K562 (cell line): Measurements from ENCODE around the gene GEMIN4. TPM values are rescaled to one million over a fixed set of nuclear protein-coding genes. Genes with fewer than 3 reads are reported as not detected.

Experiments
- ATAC-seq: fragments of 200-7000 bp; cut with Tn5 transposase; 3 replicates; pipeline ENCODE4 v1.9.1; 2020; ENCODE audit warnings: moderate library complexity
- BruUV-seq: library from RNA; stranded (reverse); fragments of 400-500 nt; replicated peaks from 2 replicates; lab custom pipeline; 2021; lab: Mats Ljungman, UMichigan
- CTCF ChIA-PET: fragments of 300-600 bp; formaldehyde crosslinking; extraction: SDS; loops from one replicate; lab custom pipeline; 2021; ENCODE audit warnings: low intra/inter-chr PET ratio; lab: Yijun Ruan, JAX
- POLR2A ChIA-PET: fragments of 300-600, 350-650 bp; sonication (Branson Sonifier 250); formaldehyde crosslinking; extraction: SDS; loops from one replicate; lab custom pipeline; 2021; ENCODE audit warnings: antibody characterized with exemption, inconsistent platforms; lab: Yijun Ruan, JAX
- DNase-seq, 4 experiments: peaks; one replicate each; pipeline versions ENCODE4 v3.0.0 to v3.0.0-alpha.2; 2011 to 2018; ENCODE audit warnings: low spot score in 3 of 4, mixed read lengths in 3 of 4; ENCODE audit errors: extremely low read depth in 1 of 4
- FAIRE-seq: peaks from 2 replicates; lab custom pipeline; 2011; peaks lifted over from hg19 to GRCh38; lab: Jason Lieb, UNC
- H2AFZ ChIP-seq: 2 replicates; pipeline ENCODE4 v1.6.0; 2011; ENCODE audit warnings: low read depth, low read length, control low read depth, inconsistent platforms
- H3K27ac ChIP-seq: fragments of 200-600 bp; 3 replicates; pipeline ENCODE4 v1.8.0; 2011; ENCODE audit warnings: low read depth, mild to moderate bottlenecking, control low read depth, inconsistent platforms, low read length, moderate library complexity, mixed read lengths; ENCODE audit errors: extremely low read depth
- H3K27me3 ChIP-seq, 2 experiments: fragments of 300-600 bp in 1 of 2; 2 replicates in 1 of 2; 3 replicates in 1 of 2; pipeline versions ENCODE4 v1.6.0 to v1.8.0; 2011; ENCODE audit warnings: inconsistent platforms in 2 of 2, low read length in 2 of 2, mild to moderate bottlenecking in 1 of 2, mixed read lengths in 1 of 2, moderate library complexity in 1 of 2; ENCODE audit not compliant: control insufficient read depth in 2 of 2, insufficient read depth in 2 of 2
- H3K36me3 ChIP-seq: fragments of 300-600 bp; 3 replicates; pipeline ENCODE4 v1.8.0; 2011; ENCODE audit warnings: mild to moderate bottlenecking, low read length, inconsistent platforms; ENCODE audit not compliant: control insufficient read depth, insufficient read depth
- H3K4me1 ChIP-seq, 2 experiments: fragments of 200-600 bp in 1 of 2; replicated peaks in 1 of 2; 2 replicates in 1 of 2; 3 replicates in 1 of 2; pipeline versions ENCODE4 v1.5.1 to v1.8.0; 2011; ENCODE audit warnings: inconsistent platforms in 2 of 2, low read length in 2 of 2, mild to moderate bottlenecking in 1 of 2, mixed read lengths in 1 of 2, moderate library complexity in 1 of 2; ENCODE audit not compliant: control insufficient read depth in 2 of 2, insufficient read depth in 2 of 2
- H3K4me2 ChIP-seq: 2 replicates; pipeline ENCODE4 v1.6.1; 2011; ENCODE audit warnings: low read length, control low read depth, inconsistent platforms, mixed read lengths; ENCODE audit not compliant: insufficient read depth
- H3K4me3 ChIP-seq: fragments of 200-600 bp; sonication (generic), shearing (Covaris generic); 2 replicates; pipeline ENCODE4 v1.5.1; 2016; ENCODE audit warnings: control low read depth, inconsistent platforms
- H3K79me2 ChIP-seq: fragments of 200-600 bp; 3 replicates; pipeline ENCODE4 v1.8.0; 2011; ENCODE audit warnings: low read length, inconsistent platforms; ENCODE audit not compliant: control insufficient read depth, insufficient read depth
- H3K9ac ChIP-seq, 2 experiments: 2 replicates each; pipeline versions ENCODE4 v1.6.0 to v1.6.1; 2011; ENCODE audit warnings: low read depth in 2 of 2, low read length in 2 of 2, control low read depth in 1 of 2, inconsistent platforms in 1 of 2, mild to moderate bottlenecking in 1 of 2, mixed read lengths in 1 of 2; ENCODE audit not compliant: insufficient read depth in 1 of 2
- H3K9me1 ChIP-seq: one replicate; pipeline ENCODE4 v1.6.0; 2011; ENCODE audit warnings: inconsistent platforms, mild to moderate bottlenecking, low read length, moderate library complexity; ENCODE audit not compliant: control insufficient read depth, insufficient read depth
- H3K9me3 ChIP-seq: replicated peaks from 2 replicates; pipeline ENCODE4 v1.5.1; 2011; ENCODE audit warnings: low read depth, low read length, inconsistent platforms; ENCODE audit not compliant: control insufficient read depth, insufficient read depth
- H4K20me1 ChIP-seq: replicated peaks from 2 replicates; pipeline ENCODE4 v1.6.1; 2011; ENCODE audit warnings: low read length, inconsistent platforms, mixed read lengths; ENCODE audit not compliant: control insufficient read depth, insufficient read depth
- BHLHE40 ChIP-seq: IDR thresholded peaks from 2 replicates; pipeline ENCODE4 v1.6.1; 2011; ENCODE audit warnings: low read length, improper control_type of control experiment
- C11orf30 ChIP-seq: fragments of 450-650 bp; IDR thresholded peaks from 2 replicates; pipeline ENCODE4 v1.6.1; 2016; ENCODE audit warnings: low read depth, mild to moderate bottlenecking
- CBX8 ChIP-seq: fragments of 200-600 bp; sonication (generic); IDR thresholded peaks from 2 replicates; pipeline ENCODE4 v1.6.1; 2012; ENCODE audit warnings: borderline replicate concordance, mixed run types, low read depth, mild to moderate bottlenecking, moderate library complexity, mixed read lengths, low read length, control low read depth, inconsistent platforms; ENCODE audit not compliant: poor library complexity, severe bottlenecking; ENCODE audit errors: extremely low read depth
- CCNT2 ChIP-seq: IDR thresholded peaks from 2 replicates; pipeline ENCODE4 v1.6.1; 2011; ENCODE audit warnings: borderline replicate concordance, low read depth, mild to moderate bottlenecking, moderate library complexity, mixed read lengths, low read length; ENCODE audit not compliant: insufficient read length; ENCODE audit errors: extremely low read depth
- ESRRA ChIP-seq: fragments of 450-650 bp; IDR thresholded peaks from 2 replicates; pipeline ENCODE4 v1.6.1; 2014; ENCODE audit warnings: low read depth, mild to moderate bottlenecking, moderate library complexity, borderline replicate concordance
- MAFF ChIP-seq: IDR thresholded peaks from 2 replicates; pipeline ENCODE4 v1.6.1; 2012; ENCODE audit warnings: low read length, improper control_type of control experiment
- MAFG ChIP-seq: fragments of 450-650 bp; conservative IDR thresholded peaks from 2 replicates; pipeline ENCODE4 v1.6.1; 2016; ENCODE audit warnings: missing genetic modification characterization, missing compliant biosample characterization
- MAFK ChIP-seq: IDR thresholded peaks from 2 replicates; pipeline ENCODE4 v1.6.1; 2011; ENCODE audit warnings: low read length, improper control_type of control experiment
- PKNOX1 ChIP-seq: fragments of 450-650 bp; IDR thresholded peaks from 2 replicates; pipeline ENCODE4 v1.6.1; 2016
- PTRF ChIP-seq: fragments of 450-650 bp; IDR thresholded peaks from 2 replicates; pipeline ENCODE4 v1.6.1; 2016; ENCODE audit warnings: mild to moderate bottlenecking, missing genetic modification characterization, missing compliant biosample characterization
- SMARCC2 ChIP-seq: fragments of 450-650 bp; IDR thresholded peaks from 2 replicates; pipeline ENCODE4 v1.6.1; 2017; ENCODE audit warnings: antibody characterized with exemption, moderate library complexity, mild to moderate bottlenecking, low read depth
- ZNF316 ChIP-seq: fragments of 450-650 bp; IDR thresholded peaks from 2 replicates; pipeline ENCODE4 v1.6.1; 2016
- WGBS: fragments of 100-300 bp; shearing (Covaris generic); methylation state at CpG from one replicate; pipeline ENCODE4 v1.1.6; 2016; ENCODE audit warnings: low coverage, mixed read lengths; ENCODE audit not compliant: insufficient coverage; ENCODE audit errors: missing lambda C conversion rate; 5-methylcytosine and 5-hydroxymethylcytosine counted together
- in situ Hi-C: fragments of 300-500 bp; cut with MboI; formaldehyde crosslinking; loops from 4 replicates; pipeline ENCODE4 v1.15.0; 2018; ENCODE audit warnings: inconsistent platforms, mixed read lengths
- intact Hi-C: fragments of 100-400 bp; cut with micrococcal nuclease; formaldehyde crosslinking; loops from 2 replicates; pipeline ENCODE4 v1.14.2; 2022
- polyA plus RNA-seq, 8 experiments: library from polyadenylated mRNA; depleted of rRNA in 4 of 8; stranded (reverse) in 5 of 8; unstranded in 3 of 8; fragments of >200 nt; fragmentation: Nextera tagmentation in 2 of 8; fragmentation: Illumina TruSeq in 1 of 8; extraction: Ambion mirVana in 2 of 8; extraction: Trizol in 1 of 8; gene quantifications; 2 replicates each; pipeline versions ENCODE4 v1.2.1 to v1.2.3, GENCODE V29; 2011 to 2014; ENCODE audit warnings: inconsistent platforms in 1 of 8, missing spikeins in 1 of 8
- total RNA-seq, 7 experiments: library from RNA; depleted of rRNA in 6 of 7; stranded (reverse); fragments of >200 nt in 6 of 7; fragmentation: Illumina TruSeq in 2 of 7; extraction: Trizol in 2 of 7; gene quantifications; 2 replicates each; pipeline versions ENCODE4 v1.2.1 to v1.2.3, GENCODE V29; 2011 to 2021; ENCODE audit warnings: low replicate concordance in 1 of 7
- TF ChIP-seq, protein P1 (sequence below): sonication (generic); formaldehyde crosslinking; IDR thresholded peaks from 2 replicates; pipeline ENCODE4 v1.9.0; 2022; ENCODE audit warnings: mild to moderate bottlenecking, missing genetic modification reagents
- TF ChIP-seq, protein P2 (sequence below): sonication (generic); formaldehyde crosslinking; IDR thresholded peaks from 2 replicates; pipeline ENCODE4 v1.5.0; 2020; ENCODE audit warnings: missing genetic modification reagents
- TF ChIP-seq, protein P3 (sequence below): fragments of 450-650 bp; IDR thresholded peaks from 2 replicates; pipeline ENCODE4 v1.6.1; 2016; ENCODE audit warnings: mild to moderate bottlenecking

The GEMIN4 gene
- total and polyA plus RNA-seq, 9 of the 15 experiments (the other 6 are each of a cell fraction or from before 2014, with no cell fraction given) = 1.8 to 42.5 (median 10.8) TPM

DNA sequence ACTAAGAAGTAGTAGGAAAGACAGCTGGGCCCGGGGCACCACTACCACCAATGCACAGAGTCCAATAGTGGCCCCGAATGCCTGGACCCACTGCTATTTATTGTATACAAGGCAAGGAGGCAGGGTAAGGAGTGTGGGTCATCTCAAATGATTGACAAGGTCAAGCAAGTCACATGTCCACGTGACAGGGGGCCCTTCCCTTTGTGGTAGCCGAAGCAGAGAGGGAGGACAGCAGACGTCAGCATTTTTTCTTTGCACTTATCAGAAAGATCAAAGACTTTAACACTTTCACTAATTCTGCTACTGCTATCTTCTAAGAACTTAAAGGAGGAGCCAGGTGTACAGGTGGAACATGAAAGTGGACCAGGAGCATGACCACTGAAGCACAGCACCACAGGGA, 43.9 kb downstream of the GEMIN4 start:
- Histone ChIP-seq H3K4me2 (no peak overlapping the region), H3K4me1 (no peaks in the 10 kb centered on the region), H3K79me2 (peaks cover 8% of the 10 kb centered on the region), H3K36me3 (peaks cover 23% of the 10 kb centered on the region; the same call in 2 of the 3 replicates), H2AFZ (no peak overlapping the region), H3K27ac (no peak overlapping the region), H3K9me1 (no peaks in the 10 kb centered on the region), H3K4me3 (no peak overlapping the region), H3K9ac (no peak overlapping the region), H3K9me3 (no peaks in the 10 kb centered on the region), H4K20me1 (no peaks in the 10 kb centered on the region), H3K27me3 (no peaks in the 10 kb centered on the region)
- POLR2A ChIA-PET = interaction anchor here (1.0 kb wide), 1 partner anchor 29 kb away, joined by 3 read pairs; no protein-coding TSS in a partner anchor
- CTCF ChIA-PET = no interaction called here
- DNase-seq = peak in 1 of 4 experiments; percentile 25
- no peak for ATAC-seq
- in situ Hi-C loops = no loop called here
- BruUV-seq = no TSS peak
- intact Hi-C loops = no loop called here
- WGBS = 67% methylated on average over 3 of the region's 5 CpGs
- no peak for FAIRE-seq
- TF ChIP-seq CBX8 (no peak), SMARCC2 (no peak), MAFG (peak; percentile 70), PKNOX1 (peak; percentile 83), ESRRA (peak; percentile 76), MAFF (peak; percentile 70; the same call in 1 of the 2 replicates), CCNT2 (no peak), ZNF316 (peak; percentile 86), C11orf30 (peak; percentile 71), BHLHE40 (peak; percentile 37; the same call in 1 of the 2 replicates), MAFK (peak; percentile 72), PTRF (tag) (no peak)
- TF ChIP-seq, protein P1, sequence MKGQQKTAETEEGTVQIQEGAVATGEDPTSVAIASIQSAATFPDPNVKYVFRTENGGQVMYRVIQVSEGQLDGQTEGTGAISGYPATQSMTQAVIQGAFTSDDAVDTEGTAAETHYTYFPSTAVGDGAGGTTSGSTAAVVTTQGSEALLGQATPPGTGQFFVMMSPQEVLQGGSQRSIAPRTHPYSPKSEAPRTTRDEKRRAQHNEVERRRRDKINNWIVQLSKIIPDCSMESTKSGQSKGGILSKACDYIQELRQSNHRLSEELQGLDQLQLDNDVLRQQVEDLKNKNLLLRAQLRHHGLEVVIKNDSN (CRISPR knock-in tag) = peak; percentile 71
- TF ChIP-seq, protein P2, sequence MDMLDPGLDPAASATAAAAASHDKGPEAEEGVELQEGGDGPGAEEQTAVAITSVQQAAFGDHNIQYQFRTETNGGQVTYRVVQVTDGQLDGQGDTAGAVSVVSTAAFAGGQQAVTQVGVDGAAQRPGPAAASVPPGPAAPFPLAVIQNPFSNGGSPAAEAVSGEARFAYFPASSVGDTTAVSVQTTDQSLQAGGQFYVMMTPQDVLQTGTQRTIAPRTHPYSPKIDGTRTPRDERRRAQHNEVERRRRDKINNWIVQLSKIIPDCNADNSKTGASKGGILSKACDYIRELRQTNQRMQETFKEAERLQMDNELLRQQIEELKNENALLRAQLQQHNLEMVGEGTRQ (CRISPR knock-in tag) = peak; percentile 63
- TF ChIP-seq, protein P3, sequence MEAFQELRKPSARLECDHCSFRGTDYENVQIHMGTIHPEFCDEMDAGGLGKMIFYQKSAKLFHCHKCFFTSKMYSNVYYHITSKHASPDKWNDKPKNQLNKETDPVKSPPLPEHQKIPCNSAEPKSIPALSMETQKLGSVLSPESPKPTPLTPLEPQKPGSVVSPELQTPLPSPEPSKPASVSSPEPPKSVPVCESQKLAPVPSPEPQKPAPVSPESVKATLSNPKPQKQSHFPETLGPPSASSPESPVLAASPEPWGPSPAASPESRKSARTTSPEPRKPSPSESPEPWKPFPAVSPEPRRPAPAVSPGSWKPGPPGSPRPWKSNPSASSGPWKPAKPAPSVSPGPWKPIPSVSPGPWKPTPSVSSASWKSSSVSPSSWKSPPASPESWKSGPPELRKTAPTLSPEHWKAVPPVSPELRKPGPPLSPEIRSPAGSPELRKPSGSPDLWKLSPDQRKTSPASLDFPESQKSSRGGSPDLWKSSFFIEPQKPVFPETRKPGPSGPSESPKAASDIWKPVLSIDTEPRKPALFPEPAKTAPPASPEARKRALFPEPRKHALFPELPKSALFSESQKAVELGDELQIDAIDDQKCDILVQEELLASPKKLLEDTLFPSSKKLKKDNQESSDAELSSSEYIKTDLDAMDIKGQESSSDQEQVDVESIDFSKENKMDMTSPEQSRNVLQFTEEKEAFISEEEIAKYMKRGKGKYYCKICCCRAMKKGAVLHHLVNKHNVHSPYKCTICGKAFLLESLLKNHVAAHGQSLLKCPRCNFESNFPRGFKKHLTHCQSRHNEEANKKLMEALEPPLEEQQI = no peak
